OCI-LY7 (cell line): ENCODE measurements around the gene HPSE2. TPM values are rescaled to one million over a fixed set of nuclear protein-coding genes. Genes with fewer than 3 reads are reported as not detected.

Experiments
- BruUV-seq: library from RNA; stranded (reverse); fragments of 400-500 nt; replicated peaks from 2 replicates; lab custom pipeline; 2021; lab: Mats Ljungman, UMichigan
- CTCF ChIA-PET: fragments of 300-600 bp; sonication (Branson Sonifier 250); formaldehyde crosslinking; loops from one replicate; lab custom pipeline; 2022; ENCODE audit warnings: antibody characterized with exemption; ENCODE audit not compliant: unreplicated experiment; lab: Charles Lee
- POLR2A ChIA-PET: fragments of 300-600 bp; sonication (Branson Sonifier 250); formaldehyde crosslinking; loops from one replicate; lab custom pipeline; 2022; ENCODE audit warnings: antibody characterized with exemption; lab: Charles Lee
- DNase-seq: peaks from one replicate; pipeline ENCODE4 v3.0.0-alpha.2; 2015; ENCODE audit warnings: low spot score
- H2AFZ ChIP-seq: fragments of 200-600 bp; sonication (generic), shearing (Covaris generic); 2 replicates; pipeline ENCODE4 v1.6.1; 2014; ENCODE audit warnings: mild to moderate bottlenecking, antibody characterized with exemption, low read length, moderate library complexity
- H3K27ac ChIP-seq: fragments of 200-600 bp; sonication (generic); 2 replicates; pipeline ENCODE4 v1.5.1; 2014; ENCODE audit warnings: mixed run types, low read depth, mild to moderate bottlenecking, moderate library complexity, low read length, inconsistent platforms; ENCODE audit not compliant: poor library complexity, severe bottlenecking
- H3K36me3 ChIP-seq: fragments of 200-600 bp; sonication (generic); 2 replicates; pipeline ENCODE4 v1.6.1; 2014; ENCODE audit warnings: mild to moderate bottlenecking, antibody characterized with exemption, low read length, moderate library complexity, mixed read lengths; ENCODE audit not compliant: insufficient read depth
- H3K4me1 ChIP-seq: fragments of 200-600 bp; sonication (generic); 2 replicates; pipeline ENCODE4 v1.5.1; 2014; ENCODE audit warnings: mild to moderate bottlenecking, low read length; ENCODE audit not compliant: insufficient read depth, poor library complexity, severe bottlenecking
- H3K4me2 ChIP-seq: fragments of 200-600 bp; sonication (generic); 2 replicates; pipeline ENCODE4 v1.6.1; 2014; ENCODE audit warnings: mild to moderate bottlenecking, low read length
- H3K4me3 ChIP-seq: fragments of 200-600 bp; sonication (generic); 2 replicates; pipeline ENCODE4 v1.5.1; 2014; ENCODE audit warnings: mild to moderate bottlenecking, low read depth, low read length; ENCODE audit not compliant: poor library complexity, severe bottlenecking
- H3K79me2 ChIP-seq: fragments of 200-600 bp; sonication (generic); 2 replicates; pipeline ENCODE4 v1.6.1; 2016; ENCODE audit warnings: low read depth, mild to moderate bottlenecking, low read length, moderate library complexity, mixed read lengths; ENCODE audit not compliant: insufficient read depth
- H3K9me2 ChIP-seq: fragments of 200-600 bp; sonication (generic); 2 replicates; pipeline ENCODE4 v1.6.1; 2016; ENCODE audit warnings: mild to moderate bottlenecking, low read length, mixed read lengths; ENCODE audit not compliant: insufficient read depth
- H3K9me3 ChIP-seq: fragments of 200-600 bp; sonication (generic); 2 replicates; pipeline ENCODE4 v1.6.1; 2014; ENCODE audit warnings: mild to moderate bottlenecking, mixed run types, low read length, mixed read lengths
- H4K20me1 ChIP-seq: fragments of 200-600 bp; sonication (generic); 2 replicates; pipeline ENCODE4 v1.6.1; 2014; ENCODE audit warnings: mild to moderate bottlenecking, antibody characterized with exemption, low read length, moderate library complexity, mixed read lengths; ENCODE audit not compliant: insufficient read depth
- CTCF ChIP-seq: fragments of 200-600 bp; sonication (generic); conservative IDR thresholded peaks from 2 replicates; pipeline ENCODE4 v1.5.1; 2014; ENCODE audit warnings: mild to moderate bottlenecking, antibody characterized with exemption, low read length, moderate library complexity, mixed read lengths
- EZH2phosphoT487 ChIP-seq: fragments of 200-600 bp; sonication (generic); IDR thresholded peaks from 2 replicates; pipeline ENCODE4 v1.6.1; 2018; ENCODE audit warnings: low read depth, borderline replicate concordance, mild to moderate bottlenecking, mixed run types, antibody characterized with exemption, low read length, moderate library complexity, mixed read lengths
- intact Hi-C: fragments of 100-400 bp; cut with micrococcal nuclease; formaldehyde crosslinking; loops from one replicate; pipeline ENCODE4 v1.10.0; 2022; ENCODE audit not compliant: unreplicated experiment
- total RNA-seq, 2 experiments: library from RNA; depleted of rRNA in 1 of 2; stranded (reverse); fragments of >200 nt in 1 of 2; shearing (Covaris generic) in 1 of 2; gene quantifications; 2 replicates each; pipeline ENCODE4 v1.2.3, GENCODE V29; 2014 to 2022

Gene HPSE2
- total RNA-seq, 2 experiments from 2014 or later = not detected

DNA sequence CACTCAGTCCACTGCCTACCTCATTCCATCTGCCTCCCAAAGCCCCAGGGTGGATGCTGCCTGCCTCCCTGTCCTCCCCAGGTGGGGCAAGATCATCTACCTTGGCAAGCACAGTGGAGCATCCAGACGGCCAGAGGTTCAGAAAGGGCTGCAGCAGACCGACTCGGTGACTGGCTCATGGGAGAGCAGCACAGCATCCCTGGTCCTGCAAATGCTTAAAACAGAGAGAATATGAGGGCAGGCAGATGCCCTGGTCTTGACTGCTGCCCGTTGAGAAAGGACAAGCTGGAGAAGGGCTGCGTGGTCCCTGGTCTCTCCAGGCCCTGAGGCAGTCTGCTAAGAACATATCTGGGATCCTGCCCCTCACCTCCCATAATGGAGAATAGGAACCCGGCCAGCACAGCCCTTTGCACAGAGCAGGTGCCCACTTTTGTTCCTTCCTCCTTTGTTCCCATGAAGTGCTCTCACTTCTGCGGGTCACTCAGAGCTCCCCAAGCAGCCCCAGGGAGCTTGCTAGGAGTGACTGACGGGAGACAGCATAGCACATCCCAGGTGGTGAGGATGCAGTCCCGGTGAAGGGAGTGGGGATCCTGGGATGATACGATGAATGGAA, 790.3 kb downstream of the HPSE2 start:
- H4K20me1 ChIP-seq = no peaks in the 10 kb centered on the region
- peak overlapping the region; percentile 88 for H3K4me3 ChIP-seq
- peaks cover 50% of the 10 kb centered on the region for H3K36me3 ChIP-seq
- H3K9me3 ChIP-seq = 0 out of 2 replicates have a peak, but pooled peaks cover 5% of the 10 kb centered on the region
- intact Hi-C loops = no loop called here
- peak overlapping the region; percentile 66 for H3K4me2 ChIP-seq
- H3K79me2 ChIP-seq = peaks cover 5% of the 10 kb centered on the region; the same call in 1 of the 2 replicates
- no peak overlapping the region for H2AFZ ChIP-seq
- DNase-seq = no peak
- no TSS peak for BruUV-seq
- no peak overlapping the region for H3K27ac ChIP-seq
- ChIA-PET CTCF (no interaction called here), POLR2A (interaction anchor here (1.6 kb wide), 1 partner anchor 9 kb away, joined by 7 read pairs; no protein-coding TSS in a partner anchor)
- H3K9me2 ChIP-seq = no peaks in the 10 kb centered on the region
- TF ChIP-seq EZH2phosphoT487 (no peak), CTCF (no peak)
- H3K4me1 ChIP-seq = peaks cover 22% of the 10 kb centered on the region

GRCh38 chr10:98444314-98445006, 791.2 kb downstream of the HPSE2 start:
- Histone ChIP-seq H3K4me1 (peaks cover 22% of the 10 kb centered on the region), H2AFZ (no peak overlapping the region), H3K4me2 (peak overlapping the region; percentile 66; the same call in 1 of the 2 replicates), H3K27ac (no peak overlapping the region), H3K79me2 (peaks cover 5% of the 10 kb centered on the region; the same call in 1 of the 2 replicates), H3K9me2 (no peaks in the 10 kb centered on the region), H3K9me3 (0 out of 2 replicates have a peak, but pooled peaks cover 4% of the 10 kb centered on the region), H3K36me3 (peaks cover 58% of the 10 kb centered on the region), H4K20me1 (no peaks in the 10 kb centered on the region), H3K4me3 (no peak overlapping the region)
- CTCF ChIA-PET = no interaction called here
- no TSS peak for BruUV-seq
- intact Hi-C loops = no loop called here
- TF ChIP-seq EZH2phosphoT487 (no peak), CTCF (no peak)
- DNase-seq = peak; percentile 29
- POLR2A ChIA-PET = no interaction called here

DNA sequence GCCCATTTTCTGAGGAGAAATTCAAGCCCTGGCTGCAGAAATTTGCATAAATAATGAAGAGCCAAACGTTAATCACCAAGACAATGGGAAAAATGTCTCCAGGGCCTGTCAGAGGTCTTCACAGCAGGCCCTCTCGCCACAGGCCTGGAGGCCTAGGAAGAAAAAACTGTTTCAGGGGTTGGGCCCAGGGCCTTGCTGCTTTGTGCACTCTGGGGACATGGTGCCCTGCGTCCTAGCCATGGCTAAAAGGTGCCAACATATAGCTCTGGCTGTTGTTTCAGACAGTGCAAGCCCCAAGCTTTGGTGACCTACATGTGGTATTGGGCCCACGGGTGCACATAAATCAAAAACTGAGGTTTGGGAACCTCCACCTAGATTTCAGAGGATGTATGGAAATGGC, 796.9 kb downstream of the HPSE2 start:
- no TSS peak for BruUV-seq
- Histone ChIP-seq H3K9me2 (no peaks in the 10 kb centered on the region), H3K4me1 (no peaks in the 10 kb centered on the region), H4K20me1 (no peaks in the 10 kb centered on the region), H2AFZ (no peak overlapping the region), H3K4me3 (no peak overlapping the region), H3K27ac (no peak overlapping the region), H3K4me2 (no peak overlapping the region), H3K9me3 (no peaks in the 10 kb centered on the region), H3K36me3 (peaks cover 83% of the 10 kb centered on the region), H3K79me2 (no peaks in the 10 kb centered on the region)
- intact Hi-C loops = no loop called here
- TF ChIP-seq CTCF (no peak), EZH2phosphoT487 (no peak)
- DNase-seq = no peak
- POLR2A ChIA-PET = no interaction called here
- CTCF ChIA-PET = no interaction called here
